K562 (cell line): Measurements from ENCODE around the gene EML6. TPM values are rescaled to one million over a fixed set of nuclear protein-coding genes. Genes with fewer than 3 reads are reported as not detected.

ENCODE experiments used
- ATF2 ChIP-seq: sonication (generic); formaldehyde crosslinking; IDR thresholded peaks from 2 replicates; pipeline ENCODE4 v1.8.1; 2022; ENCODE audit warnings: missing genetic modification reagents
- CHCHD3 ChIP-seq: fragments of 250-450 bp; sonication (Bioruptor Pico); IDR thresholded peaks from 2 replicates; pipeline ENCODE4 v2.1.2; 2022; ENCODE audit warnings: mild to moderate bottlenecking
- CTCFL ChIP-seq: IDR thresholded peaks from 2 replicates; pipeline ENCODE4 v1.6.1; 2011; ENCODE audit warnings: borderline replicate concordance, low read depth, mild to moderate bottlenecking, moderate library complexity, low read length; ENCODE audit not compliant: insufficient read depth, poor library complexity, severe bottlenecking
- GATA2 ChIP-seq: sonication (generic); formaldehyde crosslinking; IDR thresholded peaks from 2 replicates; pipeline ENCODE4 v1.4.0; 2020; ENCODE audit warnings: mild to moderate bottlenecking, missing genetic modification reagents
- MCM7 ChIP-seq, 2 experiments: fragments of 450-650 bp; IDR thresholded peaks; 2 replicates each; pipeline ENCODE4 v1.6.1; 2016 to 2018
- SETDB1 ChIP-seq: IDR thresholded peaks from one replicate; pipeline ENCODE4 v1.6.1; 2012; ENCODE audit warnings: low read length, control low read depth, inconsistent platforms
- STAT6 ChIP-seq: sonication (generic); formaldehyde crosslinking; IDR thresholded peaks from 2 replicates; pipeline ENCODE4 v1.8.1; 2023; ENCODE audit warnings: mild to moderate bottlenecking, missing genetic modification reagents
- TAL1 ChIP-seq: fragments of 450-650 bp; IDR thresholded peaks from 2 replicates; pipeline ENCODE4 v1.6.1; 2016; ENCODE audit warnings: mild to moderate bottlenecking
- YY1 ChIP-seq, 3 experiments: IDR thresholded peaks; 2 replicates each; pipeline ENCODE4 v1.6.1; 2011; ENCODE audit warnings: low read length in 2 of 3, mild to moderate bottlenecking in 2 of 3, moderate library complexity in 2 of 3, borderline replicate concordance in 1 of 3, control low read depth in 1 of 3, low read depth in 1 of 3; ENCODE audit not compliant: insufficient read depth in 3 of 3, insufficient replicate concordance in 2 of 3, control insufficient read depth in 1 of 3, insufficient read length in 1 of 3; ENCODE audit errors: extremely low read depth in 1 of 3
- ZBTB40 ChIP-seq, 2 experiments: fragments of 450-650 bp in 1 of 2; sonication (generic) in 1 of 2; formaldehyde crosslinking in 1 of 2; IDR thresholded peaks; 2 replicates each; pipeline versions ENCODE4 v1.7.1 to v1.9.0; 2016 to 2022; ENCODE audit warnings: inconsistent platforms in 1 of 2, mild to moderate bottlenecking in 1 of 2, missing genetic modification reagents in 1 of 2
- polyA plus RNA-seq, 8 experiments: library from polyadenylated mRNA; depleted of rRNA in 4 of 8; stranded (reverse) in 5 of 8; unstranded in 3 of 8; fragments of >200 nt; fragmentation: Nextera tagmentation in 2 of 8; fragmentation: Illumina TruSeq in 1 of 8; extraction: Ambion mirVana in 2 of 8; extraction: Trizol in 1 of 8; gene quantifications; 2 replicates each; pipeline versions ENCODE4 v1.2.1 to v1.2.3, GENCODE V29; 2011 to 2014; ENCODE audit warnings: inconsistent platforms in 1 of 8, missing spikeins in 1 of 8
- total RNA-seq, 7 experiments: library from RNA; depleted of rRNA in 6 of 7; stranded (reverse); fragments of >200 nt in 6 of 7; fragmentation: Illumina TruSeq in 2 of 7; extraction: Trizol in 2 of 7; gene quantifications; 2 replicates each; pipeline versions ENCODE4 v1.2.1 to v1.2.3, GENCODE V29; 2011 to 2021; ENCODE audit warnings: low replicate concordance in 1 of 7

The EML6 gene
- total and polyA plus RNA-seq, 9 of the 15 experiments (the other 6 are each of a cell fraction or from before 2014, with no cell fraction given) = 0.07 to 0.56 (median 0.25) TPM

- TF ChIP-seq ZBTB40 (IDR thresholded peaks at IDR 0.05) = no peak
- no peak for TF ChIP-seq ZBTB40 (CRISPR knock-in tag; IDR thresholded peaks at IDR 0.05)
- TF ChIP-seq YY1 (IDR thresholded peaks at IDR 0.05; ENCODE audit: borderline replicate concordance in 1 of 3, control insufficient read depth in 1 of 3, extremely low read depth in 1 of 3, insufficient read depth in 3 of 3, insufficient read length in 1 of 3, insufficient replicate concordance in 2 of 3, low read depth in 1 of 3, low read length in 2 of 3) = no peak
- no peak for TF ChIP-seq ATF2 (CRISPR knock-in tag)
- TF ChIP-seq MCM7 (IDR thresholded peaks at IDR 0.05) = no peak
- TF ChIP-seq SETDB1 = no peak
- TF ChIP-seq CHCHD3 (CRISPR knock-in tag) = no peak
- TF ChIP-seq STAT6 = no peak
- TF ChIP-seq GATA2 (CRISPR knock-in tag) = peak; percentile 38; the same call in 1 of the 2 replicates
- no peak for TF ChIP-seq CTCFL
- peak; percentile 4; the same call in 1 of the 2 replicates for TF ChIP-seq TAL1
Observed at GRCh38 chr2:54954705-54955357, 231.4 kb downstream of the EML6 start (continued).
